ENCODE data around the gene AHCYL1. TPM values are rescaled to one million over a fixed set of nuclear protein-coding genes. Genes with fewer than 3 reads are reported as not detected.
A peak's percentile ranks its signal among the peaks of the same experiment; 100 is the strongest.

Gene AHCYL1
- total and polyA plus RNA-seq, 8 donors, result 31.0 to 76.3 (median 62.7) TPM

GRCh38 chr1:110070282-110070669, 85.7 kb downstream of the AHCYL1 start:
- Histone ChIP-seq H3K9me3 (peaks cover 0 to 11% (median 4%) of the 10 kb centered on the region in 4 donors), H3K27ac (no peak overlapping the region), H3K36me3 (no peaks in the 10 kb centered on the region), H3K4me1 (peaks cover 34 to 36% (median 36%) of the 10 kb centered on the region in 4 donors), H3K27me3 (peaks cover 27 to 88% (median 68%) of the 10 kb centered on the region in 3 donors), H3K4me3 (peak overlapping the region; percentile 20 to 45 (median 36))
- no peak for TF ChIP-seq POLR2AphosphoS5 (IDR thresholded peaks at IDR 0.05)
- no peak for TF ChIP-seq POLR2A (IDR thresholded peaks at IDR 0.05)
- no peak for TF ChIP-seq CTCF (IDR thresholded peaks at IDR 0.05)
- TF ChIP-seq EP300 (IDR thresholded peaks at IDR 0.05), result no peak
- intact Hi-C loops (cut with DNase I; ENCODE audit: low total_unique reads), result no loop called here
- DNase-seq, result no peak
- WGBS, 5 donors, result 1 to 8% (median 3%) methylated on average over 20 to 47 of the region's 52 CpGs

DNA sequence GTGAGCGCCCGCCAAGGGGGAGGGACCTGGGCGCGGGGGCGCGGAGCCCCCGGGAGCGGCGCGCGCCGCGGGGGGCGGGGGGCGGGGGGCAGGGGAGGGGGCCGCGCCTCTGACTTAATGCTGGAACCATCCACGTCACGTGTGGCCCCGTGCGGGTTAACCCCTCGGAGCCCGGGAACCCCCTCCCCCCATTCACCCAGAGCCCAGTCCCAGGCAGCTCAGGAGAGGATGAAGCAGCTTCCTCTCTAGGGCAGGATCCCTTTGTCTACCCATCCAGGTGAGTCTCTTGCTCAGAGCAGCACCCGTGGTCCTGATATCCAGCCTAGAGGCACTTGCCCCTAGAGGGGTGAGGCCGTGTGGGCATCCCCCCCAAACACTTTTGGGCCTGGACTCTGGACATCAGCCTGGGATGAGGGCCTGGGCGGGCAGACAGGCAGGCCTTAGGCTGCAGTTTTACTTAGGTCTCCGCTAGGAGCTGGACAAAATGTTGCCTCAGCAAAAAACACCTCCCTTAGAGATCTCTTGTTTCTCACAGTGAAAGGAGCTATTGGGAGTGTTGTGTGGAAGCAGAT, 86.2 kb downstream of the AHCYL1 start, which contains the start of gene ALX3:
TSS of gene ALX3 (minus strand) at position 2 of the 572 bp plus-strand sequence. CDS start 60 bp downstream, outside the sequence.
- Histone ChIP-seq H3K9me3 (peaks cover 0 to 11% (median 4%) of the 10 kb centered on the region in 4 donors), H3K4me1 (peaks cover 34 to 36% (median 36%) of the 10 kb centered on the region in 4 donors), H3K27ac (no peak within 1 kb of the TSS), H3K4me3 (peak within 1 kb of the TSS; percentile 20 to 45 (median 36)), H3K36me3 (no peaks in the 10 kb centered on the region), H3K27me3 (peaks cover 27 to 89% (median 68%) of the 10 kb centered on the region in 3 donors)
- WGBS, 5 donors, result 4 to 43% (median 21%) methylated on average over 4 to 26 of the region's 27 CpGs
- intact Hi-C loops (cut with DNase I; ENCODE audit: low total_unique reads), result no loop called here
- no peak for DNase-seq
- TF ChIP-seq CTCF (IDR thresholded peaks at IDR 0.05) (no peak), POLR2AphosphoS5 (IDR thresholded peaks at IDR 0.05) (no peak), POLR2A (IDR thresholded peaks at IDR 0.05) (no peak), EP300 (IDR thresholded peaks at IDR 0.05) (no peak)

Other genes starting within 250 kb of the AHCYL1 start
- 100 to 1,000 TPM in 2 of 5 donors, 10 to 100 TPM in 3; 32.2 to 213 (median 84.6) TPM for gene GSTM3, start 243.7 kb upstream of the AHCYL1 start, total RNA-seq
- 100 to 1,000 TPM in 2 of 3 donors, 10 to 100 TPM in 1; 83.8 to 350 (median 194) TPM for gene GSTM3, start 243.7 kb upstream of the AHCYL1 start, polyA plus RNA-seq
- gene EPS8L3, start 220.8 kb upstream of the AHCYL1 start, total RNA-seq, result 100 to 1,000 TPM in 2 of 5 donors, 10 to 100 TPM in 3; 22.3 to 299 (median 85.8) TPM
- gene EPS8L3, start 220.8 kb upstream of the AHCYL1 start, polyA plus RNA-seq, result 10 to 100 TPM in 1 of 3 donors, 1 to 10 TPM in 2; 9.5 to 40.9 (median 9.6) TPM
- gene CSF1, start 73.9 kb upstream of the AHCYL1 start, total RNA-seq, result 10 to 100 TPM in 4 of 5 donors, 1 to 10 TPM in 1; 9.4 to 82.3 (median 47.1) TPM
- 1 to 10 TPM; 6.6 to 9.8 (median 9.1) TPM for gene CSF1, start 73.9 kb upstream of the AHCYL1 start, polyA plus RNA-seq
- gene STRIP1, start 49.9 kb downstream of the AHCYL1 start, total RNA-seq, result 100 to 1,000 TPM in 1 of 5 donors, 10 to 100 TPM in 4; 36.9 to 262 (median 59.3) TPM
- 10 to 100 TPM in 1 of 3 donors, 1 to 10 TPM in 2; 6.7 to 10.6 (median 7.6) TPM for gene STRIP1, start 49.9 kb downstream of the AHCYL1 start, polyA plus RNA-seq
- not detected for gene ALX3, start 85.9 kb downstream of the AHCYL1 start, total RNA-seq
- under 1 TPM in 1 of 3 donors, not detected in 2; 0.08 TPM for gene ALX3, start 85.9 kb downstream of the AHCYL1 start, polyA plus RNA-seq
- not detected for gene UBL4B, start 127.7 kb downstream of the AHCYL1 start, total RNA-seq
- not detected for gene UBL4B, start 127.7 kb downstream of the AHCYL1 start, polyA plus RNA-seq
- under 1 TPM in 3 of 5 donors, not detected in 2; 0.14 to 0.37 (median 0.29) TPM for gene SLC6A17, start 165.7 kb downstream of the AHCYL1 start, total RNA-seq
- under 1 TPM in 2 of 3 donors, not detected in 1; 0.08 to 0.12 TPM for gene SLC6A17, start 165.7 kb downstream of the AHCYL1 start, polyA plus RNA-seq
- gene KCNC4, start 225.5 kb downstream of the AHCYL1 start, total RNA-seq, result 10 to 100 TPM in 1 of 5 donors, 1 to 10 TPM in 4; 1.2 to 16.5 (median 6.5) TPM
- 1 to 10 TPM; 1.1 to 2.8 (median 2.5) TPM for gene KCNC4, start 225.5 kb downstream of the AHCYL1 start, polyA plus RNA-seq

All from stomach (tissue), 9 donors.